NT2/D1 (cell line): ENCODE measurements around the gene OOSP3.

ENCODE experiments used
- SUZ12 ChIP-seq: IDR thresholded peaks from 2 replicates; pipeline ENCODE4 v1.6.1; 2011; ENCODE audit not compliant: insufficient read length, insufficient read depth; ENCODE audit errors: extremely low read depth
- YY1 ChIP-seq: IDR thresholded peaks from 2 replicates; pipeline ENCODE4 v1.6.1; 2011; ENCODE audit not compliant: insufficient read length, insufficient read depth
- ZNF274 ChIP-seq: IDR thresholded peaks from 2 replicates; pipeline ENCODE4 v1.6.1; 2011; ENCODE audit warnings: mild to moderate bottlenecking, low read depth, low read length

- TF ChIP-seq ZNF274 (no peak), SUZ12 (no peak), YY1 (no peak)
Measured at GRCh38 chr11:59898046-59898445, 19.5 kb downstream of the OOSP3 start.
